SK-N-SH (cell line): Measurements from ENCODE around the gene RGPD4. TPM values are rescaled to one million over a fixed set of nuclear protein-coding genes. Genes with fewer than 3 reads are reported as not detected.

Experiments used
- CTCF ChIA-PET: fragments of 300-600, 350-600 bp; formaldehyde crosslinking; extraction: SDS; loops from one replicate; lab custom pipeline; 2021; lab: Yijun Ruan, JAX
- POLR2A ChIA-PET: fragments of 350-600 bp; sonication (Branson Sonifier 250); formaldehyde crosslinking; extraction: SDS; loops from one replicate; lab custom pipeline; 2020; ENCODE audit warnings: antibody characterized with exemption, inconsistent platforms; lab: Yijun Ruan, JAX
- DNase-seq: peaks from one replicate; pipeline ENCODE4 v3.0.0; 2012
- H2AFZ ChIP-seq: fragments of 200-600 bp; sonication (generic); 2 replicates; pipeline ENCODE4 v1.8.1; 2016; ENCODE audit warnings: antibody characterized with exemption, mild to moderate bottlenecking, low read depth
- H3F3A ChIP-seq: fragments of 200-600 bp; sonication (generic); replicated peaks from 2 replicates; pipeline ENCODE3; 2016; ENCODE audit warnings: antibody characterized with exemption, mild to moderate bottlenecking; ENCODE audit not compliant: insufficient read depth
- H3K27ac ChIP-seq, 2 experiments: fragments of 200-500 bp in 1 of 2; fragments of 200-600 bp in 1 of 2; sonication (Bioruptor generic) in 1 of 2; sonication (generic), shearing (Covaris generic) in 1 of 2; 2 replicates each; pipeline versions ENCODE4 v1.5.1 to v1.6.1; 2014 to 2016; ENCODE audit warnings: low read depth in 2 of 2, inconsistent platforms in 1 of 2, low read length in 1 of 2, mild to moderate bottlenecking in 1 of 2, mixed read lengths in 1 of 2
- H3K27me3 ChIP-seq: fragments of 200-600 bp; sonication (generic), shearing (Covaris generic); 2 replicates; pipeline ENCODE4 v1.6.1; 2016; ENCODE audit warnings: mixed run types; ENCODE audit not compliant: insufficient read depth
- H3K36me3 ChIP-seq, 2 experiments: fragments of 200-500 bp in 1 of 2; fragments of 200-600 bp in 1 of 2; sonication (Bioruptor generic) in 1 of 2; sonication (generic) in 1 of 2; replicated peaks in 1 of 2; 2 replicates each; pipeline versions ENCODE3 to v1.5.1; 2014 to 2016; ENCODE audit warnings: low read length in 1 of 2, mild to moderate bottlenecking in 1 of 2; ENCODE audit not compliant: insufficient read depth in 2 of 2, control insufficient read depth in 1 of 2
- H3K4me1 ChIP-seq, 2 experiments: fragments of 200-500 bp in 1 of 2; fragments of 200-600 bp in 1 of 2; sonication (Bioruptor generic) in 1 of 2; sonication (generic), shearing (Covaris generic) in 1 of 2; 2 replicates each; pipeline versions ENCODE4 v1.5.1 to v1.6.1; 2014 to 2016; ENCODE audit warnings: low read depth in 1 of 2, low read length in 1 of 2, mixed run types in 1 of 2; ENCODE audit not compliant: insufficient read depth in 2 of 2, control insufficient read depth in 1 of 2
- H3K4me2 ChIP-seq: fragments of 200-600 bp; sonication (generic), shearing (Covaris generic); 2 replicates; pipeline ENCODE4 v1.6.1; 2017; ENCODE audit warnings: mixed run types
- H3K4me3 ChIP-seq, 2 experiments: fragments of 200-500 bp in 1 of 2; fragments of 200-600 bp in 1 of 2; sonication (Bioruptor generic) in 1 of 2; sonication (generic), shearing (Covaris generic) in 1 of 2; 2 replicates each; pipeline versions ENCODE4 v1.5.1 to v1.8.1; 2014 to 2016; ENCODE audit warnings: low read depth in 2 of 2, inconsistent platforms in 1 of 2, low read length in 1 of 2, mild to moderate bottlenecking in 1 of 2, mixed read lengths in 1 of 2, moderate library complexity in 1 of 2
- H3K79me2 ChIP-seq: fragments of 200-600 bp; sonication (generic); 2 replicates; pipeline ENCODE4 v1.8.1; 2017; ENCODE audit warnings: mild to moderate bottlenecking; ENCODE audit not compliant: insufficient read depth
- H3K9ac ChIP-seq: fragments of 200-600 bp; sonication (generic); 2 replicates; pipeline ENCODE4 v1.6.1; 2017; ENCODE audit warnings: mixed run types
- H3K9me2 ChIP-seq: fragments of 200-600 bp; sonication (generic); 2 replicates; pipeline ENCODE4 v1.6.1; 2017; ENCODE audit warnings: mixed run types
- H3K9me3 ChIP-seq: fragments of 200-600 bp; sonication (generic); 2 replicates; pipeline ENCODE4 v1.6.1; 2017; ENCODE audit warnings: mixed run types, mild to moderate bottlenecking, moderate library complexity
- H4K20me1 ChIP-seq: fragments of 200-600 bp; sonication (generic); 2 replicates; pipeline ENCODE4 v1.6.1; 2017; ENCODE audit warnings: mild to moderate bottlenecking, mixed run types; ENCODE audit not compliant: insufficient read depth
- CHD2 ChIP-seq: fragments of 150-350 bp; IDR thresholded peaks from 2 replicates; pipeline ENCODE4 v1.6.1; 2018; ENCODE audit warnings: low read length; ENCODE audit not compliant: partially characterized antibody
- EP300 ChIP-seq, 2 experiments: IDR thresholded peaks; 2 replicates each; pipeline versions ENCODE4 v1.4.0 to v1.6.1; 2012; ENCODE audit warnings: borderline replicate concordance in 1 of 2, low read depth in 1 of 2, low read length in 1 of 2
- EZH2phosphoT487 ChIP-seq: fragments of 200-600 bp; sonication (generic); IDR thresholded peaks from 2 replicates; pipeline ENCODE4 v1.6.1; 2017; ENCODE audit warnings: low read depth, mixed run types, mild to moderate bottlenecking, antibody characterized with exemption, moderate library complexity, borderline replicate concordance
- FOSL2 ChIP-seq: IDR thresholded peaks from 2 replicates; pipeline ENCODE4 v1.4.0; 2012; ENCODE audit warnings: low read depth, mild to moderate bottlenecking, moderate library complexity, borderline replicate concordance
- GABPA ChIP-seq: IDR thresholded peaks from 2 replicates; pipeline ENCODE4 v1.4.0; 2012; ENCODE audit warnings: low read depth, mild to moderate bottlenecking
- GATA2 ChIP-seq: sonication (generic); formaldehyde crosslinking; IDR thresholded peaks from 2 replicates; pipeline ENCODE4 v1.5.0; 2020; ENCODE audit warnings: mild to moderate bottlenecking, missing genetic modification reagents
- MEF2A ChIP-seq: IDR thresholded peaks from 2 replicates; pipeline ENCODE4 v1.4.0; 2012; ENCODE audit warnings: low read depth, borderline replicate concordance
- NFIC ChIP-seq: IDR thresholded peaks from 2 replicates; pipeline ENCODE4 v1.4.0; 2012; ENCODE audit warnings: borderline replicate concordance
- NRF1 ChIP-seq: IDR thresholded peaks from 2 replicates; pipeline ENCODE4 v1.6.1; 2012; ENCODE audit warnings: low read depth, mild to moderate bottlenecking, low read length
- POLR2AphosphoS5 ChIP-seq: IDR thresholded peaks from 2 replicates; pipeline ENCODE4 v1.6.1; 2012; ENCODE audit warnings: low read depth, low read length
- RAD21 ChIP-seq: IDR thresholded peaks from 2 replicates; pipeline ENCODE4 v1.6.1; 2012; ENCODE audit warnings: mild to moderate bottlenecking, low read length
- RCOR1 ChIP-seq: fragments of 150-350 bp; IDR thresholded peaks from 2 replicates; pipeline ENCODE4 v1.6.1; 2017; ENCODE audit warnings: antibody characterized with exemption, low read length
- RFX5 ChIP-seq: IDR thresholded peaks from 2 replicates; pipeline ENCODE4 v1.6.1; 2012; ENCODE audit warnings: mild to moderate bottlenecking, improper control_type of control experiment, low read length
- RXRA ChIP-seq: IDR thresholded peaks from 2 replicates; pipeline ENCODE4 v1.4.0; 2012; ENCODE audit warnings: low read depth, mild to moderate bottlenecking, borderline replicate concordance
- SMC3 ChIP-seq: IDR thresholded peaks from 2 replicates; pipeline ENCODE4 v1.6.1; 2012; ENCODE audit warnings: low read depth, low read length, improper control_type of control experiment
- TAF1 ChIP-seq: IDR thresholded peaks from 2 replicates; pipeline ENCODE4 v1.6.1; 2012; ENCODE audit warnings: low read depth, mild to moderate bottlenecking, low read length, moderate library complexity, borderline replicate concordance
- TCF12 ChIP-seq: IDR thresholded peaks from 2 replicates; pipeline ENCODE4 v1.4.0; 2012
- TEAD4 ChIP-seq: IDR thresholded peaks from 2 replicates; pipeline ENCODE4 v1.4.0; 2012; ENCODE audit warnings: mild to moderate bottlenecking, borderline replicate concordance; ENCODE audit not compliant: insufficient read depth
- YY1 ChIP-seq: IDR thresholded peaks from 2 replicates; pipeline ENCODE4 v1.4.0; 2012; ENCODE audit warnings: low read depth, mild to moderate bottlenecking
- WGBS: methylation state at CpG from one replicate; pipeline ENCODE4 v1.1.6; 2017; ENCODE audit warnings: low lambda C conversion rate; 5-methylcytosine and 5-hydroxymethylcytosine counted together
- polyA plus RNA-seq, 3 experiments: library from polyadenylated mRNA; depleted of rRNA; stranded (reverse); fragments of >200 nt; gene quantifications; 2 replicates each; pipeline ENCODE4 v1.2.3, GENCODE V29; 2012
- TF ChIP-seq, protein P1 (sequence below): fragments of 150-350 bp; IDR thresholded peaks from 2 replicates; pipeline ENCODE4 v1.6.1; 2017; ENCODE audit warnings: antibody characterized with exemption, low read length, low read depth, borderline replicate concordance
- TF ChIP-seq, protein P2 (sequence below): IDR thresholded peaks from 2 replicates; pipeline ENCODE4 v1.4.0; 2012; ENCODE audit warnings: low read depth, borderline replicate concordance
- TF ChIP-seq, protein P3 (sequence below): IDR thresholded peaks from 2 replicates; pipeline ENCODE4 v1.4.0; 2012; ENCODE audit warnings: low read depth
- TF ChIP-seq, protein P4 (sequence below): fragments of 200-600 bp; sonication (generic); IDR thresholded peaks from 2 replicates; pipeline ENCODE4 v1.6.1; 2017; ENCODE audit warnings: antibody characterized with exemption, mild to moderate bottlenecking, moderate library complexity

Gene RGPD4
- polyA plus RNA-seq, 1 of the 3 experiments (the other 2 are of a cell fraction): not detected

DNA sequence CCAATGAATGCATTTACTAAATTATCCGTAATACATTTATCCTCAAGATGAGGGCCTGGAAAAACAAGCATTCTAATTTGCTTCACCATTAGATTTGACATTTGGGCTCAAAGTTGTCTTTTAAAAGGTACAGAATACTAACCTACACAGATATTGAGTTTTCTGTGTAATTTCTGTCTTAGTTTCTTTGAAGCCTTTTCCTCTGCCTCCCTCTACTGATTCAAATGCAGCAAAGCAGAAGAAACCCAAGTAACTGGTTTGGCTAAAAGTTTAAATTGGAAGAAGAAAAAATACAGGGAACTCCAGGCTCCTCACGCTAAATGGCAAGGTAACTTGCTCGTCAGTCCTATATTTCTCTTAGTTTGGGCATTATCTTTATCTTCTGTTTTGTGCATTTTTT, 106.3 kb downstream of the RGPD4 start (continued):
- TF ChIP-seq, protein P1, sequence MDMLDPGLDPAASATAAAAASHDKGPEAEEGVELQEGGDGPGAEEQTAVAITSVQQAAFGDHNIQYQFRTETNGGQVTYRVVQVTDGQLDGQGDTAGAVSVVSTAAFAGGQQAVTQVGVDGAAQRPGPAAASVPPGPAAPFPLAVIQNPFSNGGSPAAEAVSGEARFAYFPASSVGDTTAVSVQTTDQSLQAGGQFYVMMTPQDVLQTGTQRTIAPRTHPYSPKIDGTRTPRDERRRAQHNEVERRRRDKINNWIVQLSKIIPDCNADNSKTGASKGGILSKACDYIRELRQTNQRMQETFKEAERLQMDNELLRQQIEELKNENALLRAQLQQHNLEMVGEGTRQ: no peak
- TF ChIP-seq, protein P2, sequence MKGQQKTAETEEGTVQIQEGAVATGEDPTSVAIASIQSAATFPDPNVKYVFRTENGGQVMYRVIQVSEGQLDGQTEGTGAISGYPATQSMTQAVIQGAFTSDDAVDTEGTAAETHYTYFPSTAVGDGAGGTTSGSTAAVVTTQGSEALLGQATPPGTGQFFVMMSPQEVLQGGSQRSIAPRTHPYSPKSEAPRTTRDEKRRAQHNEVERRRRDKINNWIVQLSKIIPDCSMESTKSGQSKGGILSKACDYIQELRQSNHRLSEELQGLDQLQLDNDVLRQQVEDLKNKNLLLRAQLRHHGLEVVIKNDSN: no peak
- TF ChIP-seq TEAD4: no peak
- TF ChIP-seq SMC3: peak; percentile 37
- TF ChIP-seq POLR2AphosphoS5: no peak
- no peak for TF ChIP-seq RCOR1
- TF ChIP-seq MEF2A: no peak
- TF ChIP-seq, protein P3, sequence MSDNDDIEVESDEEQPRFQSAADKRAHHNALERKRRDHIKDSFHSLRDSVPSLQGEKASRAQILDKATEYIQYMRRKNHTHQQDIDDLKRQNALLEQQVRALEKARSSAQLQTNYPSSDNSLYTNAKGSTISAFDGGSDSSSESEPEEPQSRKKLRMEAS: no peak
- no peak for TF ChIP-seq YY1

DNA sequence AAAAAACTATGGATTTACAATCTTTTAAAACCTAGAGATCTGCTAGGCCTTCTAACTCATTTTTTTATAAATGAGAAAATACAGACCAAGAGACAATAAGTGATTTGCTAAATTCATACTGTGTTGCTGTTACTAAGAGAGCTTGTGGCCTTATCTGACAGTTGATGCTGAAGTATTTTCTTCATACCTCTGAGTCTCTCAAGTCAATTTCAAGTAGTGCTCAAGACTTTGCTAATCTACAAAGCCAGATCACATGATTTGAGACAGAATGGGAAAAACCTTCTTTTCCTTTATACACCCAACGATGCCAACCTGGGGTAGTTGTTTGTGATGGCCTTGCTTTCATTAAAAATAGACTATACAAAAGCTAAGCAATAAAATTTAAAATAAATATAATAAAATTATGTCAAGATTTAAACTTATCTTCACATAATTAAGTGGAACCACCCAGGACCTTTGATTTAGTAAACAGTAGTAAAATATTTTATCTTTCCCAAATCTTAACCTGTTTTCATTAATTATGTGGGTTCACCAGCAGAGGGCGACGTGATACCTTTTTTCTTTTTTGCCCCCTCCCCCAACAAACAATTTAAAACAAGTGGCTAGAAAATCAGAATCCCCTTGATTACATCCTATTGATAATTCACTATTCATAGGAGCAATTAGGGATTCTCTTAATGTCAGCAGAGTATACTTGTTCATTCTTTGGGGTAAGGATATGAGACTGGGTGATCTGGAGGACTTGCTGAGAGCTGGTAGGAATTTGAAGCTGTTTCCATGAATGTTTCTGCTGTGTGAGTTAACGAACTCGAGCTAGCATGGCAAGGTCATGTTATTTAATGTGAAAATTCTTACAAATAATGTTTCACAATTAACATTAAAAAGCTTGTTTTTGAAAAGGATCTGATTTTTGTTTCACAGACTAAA, 110.0 kb downstream of the RGPD4 start:
- H3F3A ChIP-seq: no peaks in the 10 kb centered on the region
- no peaks in the 10 kb centered on the region for H3K79me2 ChIP-seq
- H3K27me3 ChIP-seq: no peaks in the 10 kb centered on the region
- H3K4me2 ChIP-seq: no peak overlapping the region
- H3K9me3 ChIP-seq: no peaks in the 10 kb centered on the region
- CTCF ChIA-PET: interaction anchor here (0.5 to 3.4 kb wide), 31 partner anchors 9 to 1643 kb away, joined by 3 to 26 read pairs (median 4); no protein-coding TSS in a partner anchor
- POLR2A ChIA-PET: no interaction called here
- H3K36me3 ChIP-seq: no peaks in the 10 kb centered on the region
- H3K4me1 ChIP-seq: no peaks in the 10 kb centered on the region; a peak in 2 of 4 replicates
- H2AFZ ChIP-seq: no peak overlapping the region
- peak; percentile 25 for DNase-seq
- no peaks in the 10 kb centered on the region for H3K9me2 ChIP-seq
- no peak overlapping the region for H3K9ac ChIP-seq
- H3K27ac ChIP-seq: no peak overlapping the region
- no peak overlapping the region; a peak in 1 of 4 replicates for H3K4me3 ChIP-seq
- 35% methylated on average over 5 of the region's 5 CpGs for WGBS
- no peaks in the 10 kb centered on the region for H4K20me1 ChIP-seq
- peak; percentile 53 for TF ChIP-seq GATA2 (CRISPR knock-in tag)
- TF ChIP-seq RFX5: no peak
- TF ChIP-seq FOSL2: no peak
- peak; percentile 27 for TF ChIP-seq CHD2
- TF ChIP-seq, protein P3: no peak
- no peak for TF ChIP-seq EP300 (IDR thresholded peaks at IDR 0.05; ENCODE audit: borderline replicate concordance in 1 of 2, low read depth in 1 of 2, low read length in 1 of 2)
- TF ChIP-seq RAD21: peak; percentile 75
- no peak for TF ChIP-seq EZH2phosphoT487
- TF ChIP-seq POLR2AphosphoS5: no peak
- TF ChIP-seq NRF1: no peak
- no peak for TF ChIP-seq TCF12
- TF ChIP-seq YY1: no peak
- no peak for TF ChIP-seq TAF1
- no peak for TF ChIP-seq RXRA
- TF ChIP-seq, protein P2: no peak
- no peak for TF ChIP-seq NFIC
- TF ChIP-seq, protein P4, sequence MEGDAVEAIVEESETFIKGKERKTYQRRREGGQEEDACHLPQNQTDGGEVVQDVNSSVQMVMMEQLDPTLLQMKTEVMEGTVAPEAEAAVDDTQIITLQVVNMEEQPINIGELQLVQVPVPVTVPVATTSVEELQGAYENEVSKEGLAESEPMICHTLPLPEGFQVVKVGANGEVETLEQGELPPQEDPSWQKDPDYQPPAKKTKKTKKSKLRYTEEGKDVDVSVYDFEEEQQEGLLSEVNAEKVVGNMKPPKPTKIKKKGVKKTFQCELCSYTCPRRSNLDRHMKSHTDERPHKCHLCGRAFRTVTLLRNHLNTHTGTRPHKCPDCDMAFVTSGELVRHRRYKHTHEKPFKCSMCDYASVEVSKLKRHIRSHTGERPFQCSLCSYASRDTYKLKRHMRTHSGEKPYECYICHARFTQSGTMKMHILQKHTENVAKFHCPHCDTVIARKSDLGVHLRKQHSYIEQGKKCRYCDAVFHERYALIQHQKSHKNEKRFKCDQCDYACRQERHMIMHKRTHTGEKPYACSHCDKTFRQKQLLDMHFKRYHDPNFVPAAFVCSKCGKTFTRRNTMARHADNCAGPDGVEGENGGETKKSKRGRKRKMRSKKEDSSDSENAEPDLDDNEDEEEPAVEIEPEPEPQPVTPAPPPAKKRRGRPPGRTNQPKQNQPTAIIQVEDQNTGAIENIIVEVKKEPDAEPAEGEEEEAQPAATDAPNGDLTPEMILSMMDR: peak; percentile 71
- no peak for TF ChIP-seq RCOR1
- no peak for TF ChIP-seq GABPA
